Stimulated activated naive CD4-positive, alpha-beta T cell (primary cell): Measurements from ENCODE around the gene ADGRL3.
"Not testable (repeated sequence)": the region's sequence is repeated elsewhere in the genome, so short reads cannot be mapped to it uniquely, and the experiment has no call there.

ENCODE experiments used
- DNase-seq, 6 experiments: peaks; one replicate each; lab custom pipeline; 2025; lab: John Stamatoyannopoulos, UW

The ADGRL3 gene

DNA sequence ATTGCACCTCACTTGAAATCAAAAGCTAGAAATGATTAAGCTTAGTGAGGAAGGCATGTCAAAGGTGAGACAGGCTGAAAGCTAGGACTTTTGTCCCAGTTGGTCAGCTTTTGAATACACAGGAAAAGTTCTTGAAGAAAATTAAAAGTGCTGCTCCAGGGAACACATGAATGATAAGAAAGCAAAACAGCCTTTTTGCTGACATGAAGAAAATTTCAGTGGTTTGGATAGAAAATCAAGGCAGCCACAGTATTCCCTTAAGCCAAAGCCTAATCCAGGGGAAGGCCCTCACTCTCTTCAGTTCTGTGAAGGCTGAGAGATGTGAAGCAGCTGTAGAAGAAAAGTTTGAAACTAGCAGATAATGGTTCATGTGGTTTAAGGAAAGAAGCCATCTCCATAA, 150.8 kb downstream of the ADGRL3 start:
- DNase-seq: no peak

- no peak for DNase-seq
Measured at GRCh38 chr4:61356696-61357095, 156.6 kb downstream of the ADGRL3 start.

DNA sequence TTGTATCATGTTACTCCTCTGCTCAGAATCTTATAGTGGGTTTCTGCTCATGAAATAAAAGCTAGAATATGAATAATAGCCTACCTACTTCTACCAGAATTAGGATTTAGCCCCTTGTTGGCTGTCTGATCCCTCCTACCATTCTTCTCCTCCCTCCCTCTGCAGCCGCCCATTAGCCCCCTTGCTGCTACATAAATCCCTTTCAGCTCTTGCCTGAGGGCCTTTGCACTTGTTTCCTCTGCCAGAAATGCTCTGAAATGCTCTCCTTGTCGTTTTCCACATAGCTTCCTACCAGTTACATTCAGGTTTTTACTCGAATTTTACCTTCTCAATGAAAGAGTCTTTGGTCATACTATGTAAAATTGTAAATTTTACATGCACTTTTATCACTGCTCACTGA, 159.2 kb downstream of the ADGRL3 start:
- no peak for DNase-seq

- DNase-seq: not testable (repeated sequence)
Measured at GRCh38 chr4:61372817-61373216, 172.7 kb downstream of the ADGRL3 start.

GRCh38 chr4:61373901-61374440, 173.8 kb downstream of the ADGRL3 start:
- DNase-seq: no peak

DNA sequence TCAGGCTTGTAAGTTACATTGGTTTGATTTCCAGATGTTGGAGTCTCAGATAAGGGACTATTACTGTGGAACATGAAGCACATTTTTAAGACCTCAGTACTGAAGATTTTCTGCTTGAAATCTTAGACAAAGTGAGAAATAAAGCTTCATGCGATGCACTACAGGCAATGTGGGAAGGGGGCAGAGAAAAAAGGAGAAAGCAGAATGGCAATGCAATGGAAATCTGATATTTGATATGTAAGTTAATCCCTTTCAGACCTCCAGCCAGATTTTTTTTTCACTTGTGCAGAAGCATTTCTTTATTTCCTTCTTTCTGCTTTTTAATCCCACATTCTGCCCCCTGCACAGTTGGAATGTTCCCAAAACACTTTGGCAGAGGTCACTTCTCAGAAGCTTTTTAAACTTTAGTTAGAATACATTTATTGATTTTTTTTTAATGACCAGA, 174.3 kb downstream of the ADGRL3 start:
- no peak for DNase-seq

GRCh38 chr4:61375301-61375700, 175.2 kb downstream of the ADGRL3 start:
- no peak for DNase-seq

DNA sequence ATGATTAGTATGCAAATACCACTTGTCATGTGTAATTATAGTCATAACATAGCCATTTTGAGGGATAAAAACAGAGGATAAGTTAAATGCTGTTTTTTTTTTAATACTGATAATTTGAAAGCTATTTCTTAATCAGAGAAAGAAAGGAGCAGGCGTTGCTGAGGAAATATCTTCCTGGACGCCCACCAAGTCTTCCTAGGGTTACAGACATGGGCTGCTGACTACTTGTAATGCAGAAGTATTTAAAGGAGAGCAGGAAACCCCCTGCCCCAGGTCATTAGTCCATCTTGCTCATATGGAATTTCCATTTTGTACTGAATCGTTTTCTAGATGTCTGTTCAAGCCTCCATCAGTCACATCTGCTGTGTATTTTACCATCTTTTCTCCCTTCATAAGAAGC, 176.2 kb downstream of the ADGRL3 start:
- no peak for DNase-seq

DNA sequence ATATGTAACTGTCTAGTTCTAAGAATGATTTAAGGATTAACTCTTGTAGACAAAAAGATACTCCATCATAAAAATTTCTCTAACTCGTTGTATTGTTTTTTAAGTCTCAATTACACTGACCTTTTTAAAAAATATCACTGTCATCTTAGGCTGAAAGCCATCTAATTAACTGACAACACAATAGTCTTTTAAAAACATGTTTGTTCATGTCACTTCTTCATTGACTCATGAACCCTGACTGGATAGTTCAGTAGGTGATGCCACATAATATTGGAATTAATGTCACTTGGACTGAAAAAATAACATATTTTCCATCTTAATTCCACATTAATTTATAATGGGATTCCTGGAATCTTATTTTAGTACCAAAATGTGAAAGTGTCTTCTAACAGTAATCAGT, 179.3 kb downstream of the ADGRL3 start:
- DNase-seq: no peak

- no peak for DNase-seq
Measured at GRCh38 chr4:61380865-61381264, 180.7 kb downstream of the ADGRL3 start.

- no peak for DNase-seq
Measured at GRCh38 chr4:61385256-61385655, 185.1 kb downstream of the ADGRL3 start.

- not testable (repeated sequence) for DNase-seq
Measured at GRCh38 chr4:61387372-61387771, 187.2 kb downstream of the ADGRL3 start.

- DNase-seq: no peak
Measured at GRCh38 chr4:61389640-61390039, 189.5 kb downstream of the ADGRL3 start.

DNA sequence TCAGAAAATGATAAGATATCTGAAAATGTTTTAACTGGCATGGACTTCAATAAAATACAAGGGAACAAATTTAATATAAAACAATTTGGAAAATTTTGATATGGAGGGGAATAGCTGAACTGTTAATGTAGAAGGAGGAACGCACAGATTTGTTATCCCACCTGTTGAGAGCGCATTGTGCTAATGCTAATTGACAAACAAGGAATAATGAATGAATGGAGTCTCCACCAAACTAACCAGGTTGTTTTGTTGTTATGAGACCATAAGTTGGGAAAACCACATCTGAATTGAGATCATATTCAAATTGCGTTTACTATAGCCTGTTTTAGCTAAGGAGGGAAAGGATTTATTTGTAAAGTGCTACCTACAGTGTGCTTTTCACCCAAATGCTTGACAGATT, 195.6 kb downstream of the ADGRL3 start:
- DNase-seq: no peak

DNA sequence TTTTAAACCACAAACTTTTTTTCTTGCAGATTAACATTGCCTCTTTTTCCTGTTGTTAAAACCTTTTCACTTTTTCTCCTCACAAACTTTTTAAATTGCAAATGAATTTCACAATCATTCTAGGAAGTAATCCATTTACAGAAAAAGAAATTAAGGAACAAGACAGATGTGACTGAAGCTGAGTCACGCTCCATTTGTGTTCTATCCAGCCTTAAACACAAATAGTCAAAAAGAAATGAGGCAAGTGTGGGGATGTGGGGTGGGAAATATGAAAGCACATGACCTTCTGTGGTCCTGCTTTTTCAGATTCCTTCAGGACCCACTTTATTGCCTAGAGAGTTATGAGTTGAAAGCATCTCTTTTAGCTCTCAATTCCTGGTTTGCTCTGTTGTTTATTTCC, 197.0 kb downstream of the ADGRL3 start:
- DNase-seq: no peak

- no peak for DNase-seq
Measured at GRCh38 chr4:61400439-61401038, 200.4 kb downstream of the ADGRL3 start.

DNA sequence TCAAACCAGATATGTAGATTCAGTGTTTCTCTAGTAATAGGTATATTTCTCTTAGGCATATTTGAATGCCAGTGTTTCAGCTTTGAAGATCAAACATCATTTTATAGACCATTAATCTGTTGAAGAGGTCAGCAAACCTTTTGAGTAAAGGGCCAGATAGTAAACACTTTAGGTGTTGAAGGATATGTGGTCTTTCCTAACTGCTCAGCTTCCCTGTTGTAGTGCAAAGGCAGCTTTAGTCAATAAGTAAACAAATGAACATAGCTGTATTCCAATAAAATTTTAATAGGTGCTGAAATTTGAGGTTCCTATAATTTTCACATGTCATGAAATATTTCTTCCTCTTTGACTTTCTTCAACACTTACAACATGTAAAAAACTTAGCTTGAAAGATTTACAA, 201.6 kb downstream of the ADGRL3 start:
- DNase-seq: no peak

DNA sequence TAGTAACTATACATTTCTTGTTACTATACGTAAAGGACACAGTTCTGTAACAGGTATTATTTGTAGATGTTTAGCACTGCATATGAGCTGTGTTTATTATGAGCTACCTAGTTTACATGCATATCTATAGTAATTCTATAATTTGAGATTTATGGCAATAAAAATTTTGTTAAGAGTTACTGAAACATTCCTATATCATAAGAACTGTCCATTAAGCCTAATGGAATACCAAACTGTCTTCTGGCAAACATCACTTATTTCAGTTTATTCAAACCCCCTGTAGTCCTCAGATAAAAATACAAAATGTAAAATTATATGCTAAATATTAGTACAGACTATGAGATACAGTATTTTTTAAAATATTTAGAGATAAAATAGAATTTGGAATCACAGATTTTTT, 205.2 kb downstream of the ADGRL3 start:
- no peak for DNase-seq

DNA sequence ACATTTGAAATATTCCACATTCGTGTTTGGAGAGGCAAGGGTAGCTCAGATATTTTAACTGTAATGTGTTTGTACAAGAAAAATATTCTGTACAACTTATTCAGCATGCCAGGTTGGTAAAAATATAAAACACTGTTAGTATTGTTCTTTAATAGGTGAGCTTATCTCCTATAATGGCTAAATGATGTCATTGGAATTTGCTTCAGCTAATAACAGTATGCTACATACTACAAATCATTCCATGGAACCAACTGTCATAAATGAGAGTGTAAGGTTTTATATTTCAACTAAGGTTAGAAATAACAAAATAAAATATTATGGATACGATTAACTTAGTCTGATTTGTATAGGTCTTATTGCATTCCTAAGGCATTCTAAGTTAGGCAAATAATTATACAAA, 206.6 kb downstream of the ADGRL3 start:
- DNase-seq: no peak

DNA sequence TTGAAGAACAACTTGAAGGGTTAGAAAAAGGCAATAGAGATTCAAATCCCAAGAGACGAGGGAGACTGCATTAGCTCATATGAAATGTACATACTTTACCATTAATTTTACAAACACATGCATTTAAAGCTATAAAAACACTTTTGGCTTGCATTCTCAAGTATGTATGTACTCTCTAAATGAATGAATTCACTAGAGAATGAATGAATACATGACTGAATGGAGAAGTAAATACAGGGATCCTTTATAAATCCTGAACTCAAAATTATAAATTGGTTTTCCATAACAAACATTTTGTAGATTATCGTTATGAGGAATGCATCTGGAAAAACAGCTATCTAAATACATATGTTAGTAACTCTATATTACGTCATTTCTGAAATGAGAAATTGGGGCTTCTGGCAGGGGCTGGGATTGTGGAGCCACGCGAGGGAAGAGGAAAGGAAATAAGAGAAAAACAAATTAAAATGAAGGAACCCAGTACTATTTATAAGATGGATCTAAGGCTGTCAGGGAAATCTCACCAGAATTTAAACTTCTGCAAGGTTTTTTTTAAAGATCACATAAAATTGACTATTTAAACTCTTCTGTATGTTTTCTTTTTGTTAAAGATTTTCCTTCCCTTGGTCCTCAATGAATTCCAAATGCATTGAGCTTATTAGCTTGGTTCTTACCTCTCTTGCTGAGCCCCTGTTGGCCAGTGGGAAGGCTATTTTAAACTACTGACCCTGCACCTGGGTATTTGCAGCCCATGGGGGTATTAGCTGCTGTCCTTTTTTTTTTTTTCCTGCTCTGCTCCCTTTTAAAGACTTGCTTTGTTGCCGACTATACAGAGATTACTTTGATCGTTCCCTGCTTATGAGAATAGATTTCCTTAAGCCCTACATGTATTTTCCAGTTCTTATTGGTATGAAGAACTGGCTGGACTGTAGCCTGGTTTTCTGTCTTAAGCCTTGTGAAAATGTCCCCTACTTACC, 207.8 kb downstream of the ADGRL3 start:
- no peak for DNase-seq

- DNase-seq: no peak
Measured at GRCh38 chr4:61408861-61409260, 208.7 kb downstream of the ADGRL3 start.

- no peak for DNase-seq
Measured at GRCh38 chr4:61411241-61411640, 211.1 kb downstream of the ADGRL3 start.

DNA sequence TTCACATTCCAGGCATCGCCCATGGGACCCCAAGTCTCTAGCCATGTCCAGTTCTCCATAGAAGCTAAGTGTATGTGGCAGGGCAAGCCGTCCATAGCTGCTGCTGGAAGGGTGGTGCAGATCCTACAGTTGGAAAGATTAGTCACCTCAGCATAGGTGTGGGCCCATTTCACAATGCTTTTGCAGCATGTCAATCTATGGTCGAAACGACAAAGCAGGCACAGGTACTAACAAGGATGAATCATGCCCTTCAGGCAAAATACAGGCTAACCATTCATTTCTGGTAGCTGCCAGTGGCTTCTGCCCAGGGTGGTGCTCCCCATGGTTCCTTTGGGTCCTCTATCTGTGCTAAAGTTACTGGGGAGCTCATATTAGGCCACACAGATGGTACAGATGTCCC, 225.2 kb downstream of the ADGRL3 start:
- DNase-seq: no peak
